H1 (cell line): ENCODE results near the gene SPTLC3. TPM values are rescaled to one million over a fixed set of nuclear protein-coding genes. Genes with fewer than 3 reads are reported as not detected.

Experiments used
- CTBP2 ChIP-seq: IDR thresholded peaks from 2 replicates; pipeline ENCODE4 v1.7.0; 2011; ENCODE audit warnings: borderline replicate concordance, mild to moderate bottlenecking, moderate library complexity, mixed read lengths, low read length; ENCODE audit not compliant: insufficient read depth, insufficient read length
- CTCF ChIP-seq, 3 experiments: IDR thresholded peaks; 1 replicate in 2 of 3; 2 replicates in 1 of 3; pipeline versions ENCODE4 v1.5.1 to v1.6.1; 2011; ENCODE audit warnings: low read length in 3 of 3, mild to moderate bottlenecking in 3 of 3, inconsistent platforms in 2 of 3, low read depth in 1 of 3, moderate library complexity in 1 of 3; ENCODE audit not compliant: insufficient read depth in 1 of 3; ENCODE audit errors: control extremely low read depth in 1 of 3
- polyA plus RNA-seq, 7 experiments: library from polyadenylated mRNA; depleted of rRNA in 3 of 7; stranded (reverse) in 5 of 7; unstranded in 2 of 7; fragments of >200 nt in 5 of 7; fragments of 200-250 nt in 2 of 7; gene quantifications; 1 replicate in 5 of 7; 2 replicates in 1 of 7; 4 replicates in 1 of 7; pipeline versions ENCODE4 v1.2.1 to v1.2.3, GENCODE V29; 2011 to 2013; ENCODE audit warnings: missing spikeins in 2 of 7, mixed read lengths in 2 of 7
- total RNA-seq: library from RNA; stranded (reverse); fragmentation: NEBNext Ultra II Directional; extraction: Animal tissue kit (Norgen Biotek cat#: 25700); gene quantifications from 2 replicates; pipeline ENCODE4 v1.2.1, GENCODE V29; 2021
- TF ChIP-seq, protein P1 (sequence below): IDR thresholded peaks from 2 replicates; pipeline ENCODE4 v1.6.1; 2011; ENCODE audit warnings: low read length, improper control_type of control experiment

Gene SPTLC3
- total and polyA plus RNA-seq, 2 of the 8 experiments (the other 6 are each of a cell fraction or from before 2014, with no cell fraction given): 0.23 to 0.82 TPM

DNA sequence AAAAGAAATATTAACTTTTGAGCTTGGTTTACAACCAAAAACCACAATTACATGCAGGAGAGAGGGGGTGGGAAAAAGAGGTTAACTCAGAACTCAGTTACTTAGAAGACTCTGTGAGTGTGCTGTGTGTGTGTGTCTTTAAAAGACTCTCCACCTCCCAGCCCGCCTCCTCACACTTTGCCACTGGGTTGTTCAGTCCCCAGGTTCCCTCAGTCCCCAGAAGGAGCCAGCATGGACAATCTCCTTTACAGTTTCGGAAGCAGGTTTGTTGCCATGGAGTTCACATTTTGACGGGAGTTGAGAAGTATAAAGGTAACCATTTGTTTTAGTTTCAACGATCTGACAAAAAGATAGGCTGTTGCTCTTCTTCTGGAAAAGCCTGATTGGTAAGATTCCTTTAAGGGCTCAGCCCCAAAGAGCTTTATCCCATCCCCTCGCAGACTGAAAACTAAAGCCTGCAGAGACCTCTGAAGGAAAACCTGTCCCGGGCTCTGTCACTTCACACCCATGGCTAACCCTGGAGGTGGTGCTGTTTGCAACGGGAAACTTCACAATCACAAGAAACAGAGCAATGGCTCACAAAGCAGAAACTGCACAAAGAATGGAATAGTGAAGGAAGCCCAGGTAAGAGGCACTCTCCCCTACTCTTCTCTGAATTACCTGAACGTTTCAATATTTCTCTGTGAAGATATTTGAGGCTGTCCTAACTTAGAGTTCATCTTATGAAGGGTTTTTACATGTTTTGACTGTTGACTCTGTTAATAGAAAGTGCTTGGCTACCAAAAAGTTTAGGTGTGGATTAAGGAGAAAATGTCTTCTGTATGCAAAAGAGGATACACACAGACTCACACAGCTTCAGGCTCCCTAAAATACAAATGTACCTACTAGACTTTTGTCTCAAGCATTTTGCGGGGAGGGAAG is at the start of gene SPTLC3 (continued):
- TF ChIP-seq CTCF (IDR thresholded peaks at IDR 0.05; ENCODE audit: control extremely low read depth in 1 of 3, insufficient read depth in 1 of 3, low read depth in 1 of 3, low read length in 3 of 3) (peak in 2 of 3 experiments; percentile 27 to 32; a peak in 2 of 4 replicates), CTBP2 (no peak)
- TF ChIP-seq, protein P1, sequence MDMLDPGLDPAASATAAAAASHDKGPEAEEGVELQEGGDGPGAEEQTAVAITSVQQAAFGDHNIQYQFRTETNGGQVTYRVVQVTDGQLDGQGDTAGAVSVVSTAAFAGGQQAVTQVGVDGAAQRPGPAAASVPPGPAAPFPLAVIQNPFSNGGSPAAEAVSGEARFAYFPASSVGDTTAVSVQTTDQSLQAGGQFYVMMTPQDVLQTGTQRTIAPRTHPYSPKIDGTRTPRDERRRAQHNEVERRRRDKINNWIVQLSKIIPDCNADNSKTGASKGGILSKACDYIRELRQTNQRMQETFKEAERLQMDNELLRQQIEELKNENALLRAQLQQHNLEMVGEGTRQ: no peak
